ENCODE measurements around the gene LRRTM4. TPM values are rescaled to one million over a fixed set of nuclear protein-coding genes. Genes with fewer than 3 reads are reported as not detected.
"Not testable (repeated sequence)": the region's sequence is repeated elsewhere in the genome, so short reads cannot be mapped to it uniquely, and the experiment has no call there.

The LRRTM4 gene
- total RNA-seq, 1 donor from 2014 or later, result 4.6 TPM

DNA sequence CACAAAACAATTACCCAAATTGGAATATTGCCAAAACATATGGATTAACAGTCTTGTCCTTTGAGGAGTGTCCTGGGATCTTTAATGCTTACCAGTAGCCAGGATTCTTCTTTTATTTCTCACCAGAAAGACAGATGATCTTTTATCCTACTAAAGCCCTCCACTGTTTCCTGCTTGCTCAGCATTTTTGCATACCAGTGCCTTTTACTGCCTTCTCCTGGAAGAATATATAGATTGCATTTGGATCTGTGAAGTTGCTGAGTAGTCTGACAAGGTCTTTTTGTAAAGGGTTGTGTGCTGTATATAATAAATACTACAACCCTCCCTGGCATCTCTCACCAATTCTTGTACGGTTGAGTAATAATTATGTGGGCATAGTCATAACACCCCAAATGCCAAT lies 652.2 kb downstream of the LRRTM4 start:
- DNase-seq (ENCODE audit: low spot score), result peak; percentile 64

DNA sequence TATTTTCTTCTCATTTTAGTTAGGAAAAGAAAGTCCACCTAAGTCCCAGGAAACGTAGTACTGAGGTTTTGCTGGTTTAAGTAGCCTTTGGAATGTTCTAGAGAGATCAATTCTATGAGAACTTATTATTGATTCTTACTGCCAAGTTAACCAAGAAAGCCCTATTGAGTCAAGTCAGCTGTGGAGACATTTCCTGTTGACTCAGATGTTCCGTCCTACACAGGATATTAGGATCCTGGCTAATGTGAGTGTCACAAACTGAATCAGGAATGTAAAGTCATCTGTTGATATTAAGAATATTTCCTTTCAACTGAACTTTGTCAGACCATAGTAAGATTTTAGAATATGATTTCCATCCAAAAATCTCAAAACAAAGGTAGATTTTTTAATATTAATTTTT lies 654.3 kb downstream of the LRRTM4 start:
- DNase-seq (ENCODE audit: low spot score), result no peak

DNA sequence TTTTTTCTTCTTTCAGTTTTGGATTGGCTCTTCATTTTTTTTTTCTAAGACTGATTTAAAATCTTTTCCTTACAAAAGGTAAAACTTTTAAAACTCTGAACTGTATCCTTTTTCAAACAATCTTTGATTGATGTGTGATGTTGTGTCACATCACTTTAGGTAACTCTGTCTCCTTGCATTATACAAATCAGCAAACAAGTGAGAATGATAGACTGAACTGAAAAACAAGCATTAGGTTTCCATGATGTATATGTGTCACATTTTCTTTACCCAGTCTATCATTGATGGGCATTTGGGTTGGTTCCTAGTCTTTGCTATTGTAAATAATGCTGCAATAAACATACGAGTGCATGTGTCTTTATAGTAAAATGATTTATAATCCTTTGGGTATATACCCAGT lies 655.7 kb downstream of the LRRTM4 start:
- DNase-seq (ENCODE audit: low spot score), result no peak

DNA sequence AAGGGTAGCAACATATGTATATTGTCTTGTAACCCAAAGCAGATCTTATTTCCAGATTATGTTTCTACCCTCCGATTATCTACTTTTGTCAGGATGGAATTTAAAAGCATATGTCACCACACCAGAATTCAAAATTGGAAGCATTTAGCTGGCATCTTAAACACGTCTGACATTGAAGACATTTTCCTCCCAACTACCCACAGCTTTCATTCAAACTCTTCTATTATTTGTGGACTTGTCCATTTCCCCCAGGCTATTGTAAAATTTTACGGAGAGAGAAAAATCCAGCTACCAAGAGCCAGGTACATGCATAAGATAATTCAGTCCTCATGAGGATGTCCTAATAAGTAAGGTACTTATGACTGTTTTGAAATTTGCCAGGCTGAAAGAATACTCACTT lies 659.3 kb downstream of the LRRTM4 start:
- DNase-seq (ENCODE audit: low spot score), result no peak

DNA sequence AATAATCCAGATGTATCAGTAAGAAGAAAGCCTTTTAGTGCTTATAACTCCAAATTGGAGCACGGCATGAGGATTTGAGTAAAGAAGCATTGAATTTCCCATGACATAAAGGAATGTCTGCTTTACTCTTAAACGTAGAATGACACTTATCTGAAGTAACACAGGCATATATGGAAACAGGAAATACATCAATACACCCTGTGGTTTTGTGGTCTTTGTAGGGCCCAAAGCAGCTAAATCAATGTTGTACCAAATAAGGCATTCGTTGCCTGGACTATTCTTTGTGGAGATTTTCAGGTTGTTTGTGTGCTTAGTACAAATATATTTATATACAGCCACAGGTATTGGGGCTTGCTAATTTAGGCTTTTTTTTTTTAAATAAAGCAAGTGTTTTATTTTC lies 660.5 kb downstream of the LRRTM4 start:
- no peak for DNase-seq (ENCODE audit: low spot score)

DNA sequence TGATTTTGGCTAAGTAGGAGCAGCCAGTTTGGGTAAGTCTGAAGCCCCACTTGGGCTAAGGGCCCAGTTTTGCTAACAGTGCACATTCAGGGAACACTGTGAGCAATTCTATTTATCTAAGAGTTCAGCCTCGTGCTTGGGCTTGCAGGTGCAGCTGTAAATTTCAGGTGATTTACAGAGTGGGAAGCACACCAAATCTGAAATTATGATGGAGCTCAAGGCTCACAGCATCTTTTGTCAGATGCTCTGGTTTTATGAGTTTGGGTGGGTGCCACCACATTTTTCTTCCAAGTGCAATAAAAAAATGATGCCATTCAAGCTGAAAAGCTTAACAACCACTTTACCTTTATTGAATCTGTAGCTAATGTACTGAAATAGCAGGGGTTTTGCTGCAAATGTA lies 671.2 kb downstream of the LRRTM4 start:
- DNase-seq (ENCODE audit: low spot score), result no peak

DNA sequence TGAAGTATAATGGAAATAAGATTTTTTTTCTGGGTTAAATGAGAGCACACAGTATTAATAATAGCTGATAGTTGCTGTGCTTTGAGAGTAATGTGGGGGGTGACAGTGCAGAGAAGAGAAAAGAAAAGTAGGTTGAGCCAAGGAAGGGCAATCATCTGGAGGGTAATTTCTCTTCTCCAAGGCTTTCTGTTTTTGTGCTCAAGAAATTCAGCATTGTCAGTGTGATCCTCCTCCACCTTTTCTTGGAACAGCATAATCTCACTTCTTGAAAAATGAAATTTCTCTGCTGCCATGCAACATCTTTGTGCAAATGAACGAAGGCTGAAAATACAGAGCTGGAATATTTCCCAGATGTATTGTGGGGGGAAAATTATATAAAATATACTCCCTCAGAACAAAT lies 673.1 kb downstream of the LRRTM4 start:
- no peak for DNase-seq (ENCODE audit: low spot score)

DNA sequence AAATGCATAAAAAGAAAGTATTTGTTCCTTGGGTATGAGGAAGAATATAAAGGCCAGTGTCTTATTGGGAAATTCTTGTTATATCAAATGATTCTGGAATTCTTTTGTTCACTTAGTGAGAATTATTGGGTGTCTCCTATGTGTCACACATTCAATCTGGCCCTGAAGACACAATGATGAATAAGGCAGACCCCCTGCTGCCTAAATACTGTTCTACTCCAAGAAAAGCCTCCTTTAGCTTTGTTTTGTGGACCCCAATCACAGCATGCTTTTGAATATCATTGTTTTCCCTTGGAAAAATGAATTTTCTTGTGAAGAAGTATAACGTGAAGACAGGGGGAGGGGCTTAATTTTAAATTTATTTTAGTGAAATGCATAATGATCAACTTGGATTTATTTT lies 682.4 kb downstream of the LRRTM4 start:
- no peak for DNase-seq (ENCODE audit: low spot score)

DNA sequence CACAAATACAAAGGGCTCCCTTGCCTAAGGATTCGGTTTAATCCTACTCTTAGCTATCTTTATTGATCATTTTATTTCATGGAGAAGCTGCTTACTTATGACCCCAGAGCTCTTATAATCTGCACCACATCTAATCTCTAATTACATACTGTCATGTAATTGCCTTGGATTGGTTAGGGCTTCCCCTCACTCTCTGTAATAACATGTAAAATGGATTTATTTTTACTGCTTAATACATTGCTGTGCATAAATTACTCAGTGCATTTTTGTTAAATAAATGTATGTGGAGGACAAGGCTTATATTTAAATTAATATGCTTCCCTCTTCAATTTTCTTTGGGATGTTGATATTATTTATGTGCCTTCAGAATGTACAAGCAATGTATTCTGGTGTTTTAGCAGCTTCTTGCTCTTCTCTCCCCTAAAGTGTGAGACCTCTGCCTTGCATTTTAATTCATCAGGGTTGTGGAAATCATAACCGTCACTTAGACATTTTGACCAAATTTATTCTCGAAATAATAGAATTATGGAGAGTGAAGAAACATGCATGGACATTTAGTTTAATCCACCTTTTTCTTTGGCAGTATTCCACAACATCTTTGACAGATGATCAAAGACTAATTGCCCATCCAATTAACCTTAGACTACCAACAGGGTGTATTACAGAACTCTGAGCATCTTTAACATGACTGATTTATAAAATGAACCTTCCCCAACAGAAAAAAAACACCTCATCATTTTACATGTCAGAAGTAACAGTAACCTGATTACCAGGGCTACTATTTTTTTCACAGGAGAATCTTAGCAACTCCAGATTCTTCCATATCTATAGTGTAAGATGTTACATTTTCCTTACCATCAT lies 692.6 kb downstream of the LRRTM4 start:
- no peak for DNase-seq (ENCODE audit: low spot score)

DNA sequence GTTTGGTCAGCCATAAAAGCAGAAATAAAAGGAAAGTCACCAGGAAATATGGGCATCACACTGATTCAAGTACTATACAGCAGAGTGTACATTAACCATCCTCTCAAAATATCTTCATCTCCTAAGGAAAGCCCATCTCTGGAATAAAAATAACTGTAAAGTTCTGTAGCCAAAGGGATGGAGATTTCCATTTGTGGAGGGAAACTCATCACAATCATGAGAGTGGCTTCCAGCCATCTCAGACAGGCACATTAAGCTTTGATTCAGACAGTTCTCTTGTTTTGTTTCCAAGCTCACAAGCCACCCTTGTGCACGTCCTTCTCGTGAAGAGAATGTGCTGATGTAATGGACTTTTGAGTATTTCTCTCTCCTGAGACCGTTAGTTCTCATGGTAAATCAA lies 695.5 kb downstream of the LRRTM4 start:
- DNase-seq (ENCODE audit: low spot score), result no peak

DNA sequence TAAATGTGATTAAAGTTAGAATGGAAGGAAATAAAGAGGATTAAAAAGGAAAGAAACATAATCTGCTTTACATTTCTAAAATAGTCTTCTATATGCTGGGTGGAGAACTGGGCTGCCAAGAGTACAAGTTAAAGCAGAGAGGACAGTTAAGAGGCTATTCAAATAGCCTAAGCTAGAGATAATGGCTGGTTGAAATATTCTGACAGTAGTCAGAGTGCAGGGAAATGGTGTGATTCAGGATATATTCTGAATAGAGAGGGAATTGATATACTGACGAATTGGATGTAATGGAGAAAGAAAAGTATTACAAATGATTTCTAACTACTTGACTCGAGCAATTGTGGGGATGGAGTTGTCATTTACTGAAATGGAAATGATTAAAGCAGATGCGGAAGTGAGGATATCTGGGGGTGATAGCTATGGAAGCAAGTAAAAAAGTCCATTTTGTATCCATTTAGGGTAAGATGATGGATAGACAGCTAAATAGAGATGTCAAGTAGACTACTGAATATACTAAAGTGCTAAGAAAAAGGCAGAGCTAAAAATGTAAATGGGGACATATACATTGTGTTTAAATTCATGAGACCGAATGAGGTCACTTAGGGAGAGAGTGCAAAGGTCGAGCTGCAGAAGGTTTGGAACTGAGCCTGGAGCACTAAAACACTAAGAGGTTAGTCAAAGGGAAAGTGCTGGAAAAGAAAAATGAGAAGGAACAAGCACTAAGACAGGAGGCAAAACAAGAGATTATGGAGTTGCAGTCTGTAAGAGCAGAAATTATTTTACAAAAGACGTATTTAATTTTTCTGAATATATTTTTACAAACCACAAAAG lies 696.8 kb downstream of the LRRTM4 start:
- no peak for DNase-seq (ENCODE audit: low spot score)

DNA sequence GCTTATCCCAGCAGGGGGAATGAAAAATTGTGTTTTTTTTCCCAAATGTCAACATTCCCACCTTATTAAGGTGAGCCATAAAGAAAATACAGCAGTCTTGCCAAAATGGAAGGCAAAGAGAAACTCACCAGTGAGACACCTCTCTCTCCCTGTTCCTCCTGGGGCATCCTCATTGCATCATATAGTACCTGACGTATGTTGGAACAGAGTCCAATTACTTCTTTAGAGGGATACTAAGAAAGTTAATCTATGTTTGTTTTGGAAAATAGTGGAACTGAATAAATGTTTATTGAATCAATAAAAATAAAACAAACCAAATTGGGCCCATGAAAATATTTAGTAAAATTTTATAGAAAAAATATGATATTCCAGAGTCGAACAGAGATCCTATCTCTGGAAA lies 700.4 kb downstream of the LRRTM4 start:
- DNase-seq (ENCODE audit: low spot score), result no peak

DNA sequence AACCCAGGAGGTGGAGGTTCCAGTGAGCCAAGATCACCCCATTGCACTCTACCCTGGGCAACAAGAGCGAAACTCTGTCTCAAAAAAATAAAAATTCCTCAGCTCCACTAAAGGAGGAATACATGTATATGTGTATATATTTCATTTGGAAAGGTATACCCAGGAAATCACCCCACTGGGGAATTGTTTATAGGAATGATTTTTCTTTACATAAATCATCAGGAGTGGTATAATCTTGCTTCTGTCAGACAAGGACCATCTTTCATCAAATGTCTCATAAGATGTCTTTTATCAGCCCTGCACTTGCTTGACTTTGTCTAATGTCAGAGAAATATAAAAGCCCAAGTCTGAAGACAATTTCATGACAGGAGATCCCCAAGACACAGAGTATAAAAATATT lies 709.1 kb downstream of the LRRTM4 start:
- DNase-seq (ENCODE audit: low spot score), result no peak

DNA sequence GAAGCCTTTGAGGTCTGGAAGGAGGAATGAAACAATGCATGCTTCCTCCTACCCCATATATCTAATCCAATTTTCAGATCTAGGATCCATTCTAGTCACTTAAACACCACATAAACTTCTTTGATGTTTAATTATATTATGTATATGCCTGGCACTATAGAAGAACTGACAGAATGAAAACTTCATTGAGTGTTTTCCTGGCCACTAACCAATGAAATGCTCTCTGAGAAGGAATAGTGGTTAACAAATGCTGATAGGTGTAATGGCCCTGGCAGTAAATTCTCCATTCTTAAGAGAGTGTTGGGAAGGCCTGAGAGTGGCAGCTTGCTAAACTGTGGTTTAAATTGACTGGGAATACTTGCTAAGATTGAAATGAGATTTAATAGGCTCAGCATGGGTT lies 710.0 kb downstream of the LRRTM4 start:
- DNase-seq (ENCODE audit: low spot score), result no peak

DNA sequence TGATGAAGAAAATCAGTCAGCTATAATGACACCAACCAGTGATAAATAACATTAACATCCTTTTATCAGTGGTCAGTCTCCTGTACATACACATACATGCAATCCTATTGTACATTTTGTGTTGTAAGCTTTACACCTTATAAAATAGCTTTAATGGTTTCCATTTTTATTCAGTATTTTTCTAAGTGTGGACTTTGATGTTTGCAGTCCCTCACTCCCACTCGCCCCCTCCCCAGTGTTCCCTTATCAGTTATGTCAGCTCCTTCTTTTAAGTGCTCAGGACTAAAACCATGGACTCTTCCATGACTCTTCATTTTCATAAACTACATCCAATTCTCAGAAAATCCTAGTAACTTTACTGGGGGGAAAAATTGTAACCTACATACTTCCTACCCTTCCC lies 713.0 kb downstream of the LRRTM4 start:
- no peak for DNase-seq (ENCODE audit: low spot score)

DNA sequence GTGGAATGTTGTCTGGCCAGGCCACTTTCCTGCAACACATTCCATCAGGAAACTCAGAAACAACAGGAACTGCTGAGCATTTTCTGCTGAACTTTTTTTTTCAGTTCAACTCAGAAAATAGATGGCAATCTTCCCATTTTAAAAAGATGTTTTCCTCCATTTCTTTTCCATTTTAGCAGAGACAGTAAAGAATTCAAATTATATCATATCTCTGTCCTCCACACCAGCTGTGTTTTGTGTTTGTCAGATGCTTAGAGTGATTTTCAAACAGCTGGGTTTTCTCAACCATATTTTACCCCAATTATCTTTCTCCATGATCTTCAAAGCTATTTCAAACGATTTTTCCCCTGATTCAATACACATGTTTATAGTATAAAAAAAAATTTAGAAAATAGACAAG lies 713.4 kb downstream of the LRRTM4 start:
- peak; percentile 51 for DNase-seq (ENCODE audit: low spot score)

DNA sequence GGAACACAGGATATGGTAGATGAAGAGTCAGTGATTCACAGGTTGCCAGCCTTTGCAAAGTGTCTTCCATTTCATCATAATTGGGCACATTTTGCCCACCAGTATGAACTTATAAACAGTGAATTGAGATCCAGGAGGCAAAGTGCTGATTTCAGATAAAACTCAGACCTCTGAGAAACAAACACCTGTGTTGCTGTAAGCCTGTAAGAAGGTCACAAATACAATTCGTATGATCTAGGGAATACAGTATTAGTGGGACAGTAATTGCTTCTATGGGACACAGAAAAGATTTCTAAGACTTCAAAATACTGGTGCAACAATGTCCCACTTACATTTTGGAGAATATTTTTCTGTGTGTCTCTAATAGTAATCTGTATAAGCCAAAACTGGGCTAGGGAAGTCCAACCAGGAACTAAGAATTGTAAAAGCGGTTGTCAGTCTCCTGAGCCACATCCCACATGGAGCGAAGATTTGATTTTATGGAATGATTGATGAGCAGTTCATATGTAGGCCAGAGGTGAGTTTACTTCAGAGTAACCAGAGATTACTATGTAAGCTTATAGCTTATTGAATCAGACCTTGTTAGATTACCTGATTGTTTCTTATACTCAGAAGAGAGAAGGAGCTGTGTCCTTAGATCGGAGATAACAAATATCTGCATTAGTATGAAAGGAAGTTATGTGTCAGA lies 728.4 kb downstream of the LRRTM4 start:
- no peak for DNase-seq (ENCODE audit: low spot score)

DNA sequence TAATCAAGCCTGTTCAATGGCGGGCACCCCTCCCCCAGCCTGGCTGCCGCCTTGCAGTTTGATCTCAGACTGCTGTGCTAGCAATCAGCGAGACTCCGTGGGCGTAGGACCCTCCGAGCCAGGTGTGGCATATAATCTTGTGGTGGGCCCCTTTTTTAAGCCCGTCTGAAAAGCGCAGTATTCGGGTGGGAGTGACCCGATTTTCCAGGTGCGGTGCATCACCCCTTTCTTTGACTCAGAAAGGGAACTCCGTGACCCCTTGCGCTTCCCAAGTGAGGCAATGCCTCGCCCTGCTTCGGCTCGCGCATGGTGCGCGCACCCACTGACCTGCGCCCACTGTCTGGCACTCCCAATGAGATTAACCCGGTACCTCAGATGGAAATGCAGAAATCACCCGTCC lies 740.9 kb downstream of the LRRTM4 start:
- not testable (repeated sequence) for DNase-seq (ENCODE audit: low spot score)

DNA sequence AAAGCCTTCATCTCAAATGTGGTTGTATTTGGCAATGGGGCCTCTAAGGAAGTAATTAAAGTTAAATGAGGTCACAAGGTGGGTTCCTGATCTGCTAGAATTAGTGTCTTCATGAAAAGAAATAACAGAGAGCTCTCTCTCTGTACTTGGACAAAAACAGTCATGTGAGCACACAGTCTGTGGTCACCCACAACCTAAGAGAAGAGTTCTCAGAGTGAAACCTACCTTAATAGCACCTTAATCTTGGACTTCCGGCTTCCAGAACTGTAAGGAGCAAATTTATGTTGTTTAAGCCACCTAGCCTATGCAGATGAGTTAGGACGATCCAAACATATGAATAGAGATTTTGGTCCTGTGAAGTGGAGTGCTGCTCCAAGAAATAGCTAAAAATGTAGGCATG lies 758.9 kb downstream of the LRRTM4 start:
- DNase-seq (ENCODE audit: low spot score), result no peak

DNA sequence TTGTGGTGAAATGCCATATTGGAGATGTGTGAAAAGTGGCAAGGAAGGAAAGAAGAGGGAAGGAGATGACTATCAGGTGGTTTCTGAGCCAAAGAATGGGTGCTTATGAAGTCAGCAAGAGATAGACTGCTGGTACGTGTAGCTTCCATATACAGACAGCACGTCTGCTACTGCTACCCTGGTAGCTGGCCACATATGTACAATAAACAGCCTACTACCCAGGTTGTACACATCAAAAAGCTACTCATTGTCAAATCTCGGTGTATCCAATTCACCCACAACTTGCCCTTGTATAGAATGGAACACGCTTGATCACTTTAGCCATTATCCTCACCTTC lies 761.8 kb downstream of the LRRTM4 start:
- no peak for DNase-seq (ENCODE audit: low spot score)

DNA sequence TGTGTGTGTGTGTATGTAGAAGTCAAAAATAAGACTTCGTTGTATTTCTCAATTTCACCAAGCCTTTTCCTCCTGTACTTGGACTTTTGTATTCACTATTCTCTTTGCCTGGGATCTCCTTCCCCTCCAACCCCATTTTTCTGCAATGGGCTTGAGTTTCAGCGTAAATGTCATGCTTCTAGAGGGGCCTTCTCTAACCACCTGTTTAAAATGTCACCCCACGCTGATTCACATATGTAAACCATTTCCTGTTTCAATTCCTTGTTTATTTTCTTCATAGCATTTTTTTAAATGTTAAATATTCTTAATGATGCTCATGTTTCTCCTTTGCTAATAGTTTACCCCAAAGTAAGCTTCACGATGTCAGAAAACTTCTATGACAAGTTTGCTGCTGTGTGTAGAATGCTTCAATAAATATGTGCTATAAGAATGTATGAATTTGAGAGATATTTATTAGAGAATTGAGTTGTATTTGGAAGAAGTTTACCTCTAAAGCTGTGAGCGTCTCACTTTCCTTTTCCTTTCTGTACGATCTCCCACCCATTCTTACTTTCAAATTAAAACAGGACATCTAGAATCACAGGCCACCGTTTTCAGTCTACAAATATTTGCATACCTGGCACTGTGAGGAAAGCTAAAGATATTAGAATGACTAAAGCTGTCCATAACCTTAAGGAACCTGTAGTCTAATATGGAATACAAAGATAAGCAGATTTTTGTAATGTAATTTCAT lies 762.4 kb downstream of the LRRTM4 start:
- no peak for DNase-seq (ENCODE audit: low spot score)

DNA sequence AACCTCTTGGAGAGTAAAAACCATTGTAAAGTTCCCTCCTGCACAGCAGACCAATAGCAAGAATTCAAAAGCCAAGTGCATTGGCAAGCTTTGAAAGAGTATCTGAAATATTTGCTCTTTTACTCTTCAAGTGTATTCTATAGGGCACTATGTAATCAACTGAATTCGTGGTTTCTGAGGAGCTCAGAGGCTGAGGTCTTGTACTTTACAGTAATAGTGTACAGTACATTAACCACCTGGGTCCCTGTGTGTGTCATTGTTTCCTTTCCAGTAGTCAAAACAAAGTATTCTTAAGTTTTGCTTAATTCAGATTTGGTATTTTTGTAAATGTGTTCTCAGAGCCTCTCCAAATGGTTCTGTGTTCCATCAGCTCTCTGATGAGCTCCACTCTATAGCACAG lies 769.7 kb downstream of the LRRTM4 start:
- DNase-seq (ENCODE audit: low spot score), result no peak

All from umbilical cord (tissue), 2 donors.